Middle frontal gyrus (tissue), 1 donor: ENCODE measurements around the gene PTPRU.
"Not testable (repeated sequence)": the region's sequence is repeated elsewhere in the genome, so short reads cannot be mapped to it uniquely, and the experiment has no call there.

ENCODE experiments used
- DNase-seq: peaks from one replicate; pipeline ENCODE4 v3.0.0-alpha.2; 2015; ENCODE audit warnings: low spot score; ENCODE audit errors: extremely low spot score

The PTPRU gene

DNA sequence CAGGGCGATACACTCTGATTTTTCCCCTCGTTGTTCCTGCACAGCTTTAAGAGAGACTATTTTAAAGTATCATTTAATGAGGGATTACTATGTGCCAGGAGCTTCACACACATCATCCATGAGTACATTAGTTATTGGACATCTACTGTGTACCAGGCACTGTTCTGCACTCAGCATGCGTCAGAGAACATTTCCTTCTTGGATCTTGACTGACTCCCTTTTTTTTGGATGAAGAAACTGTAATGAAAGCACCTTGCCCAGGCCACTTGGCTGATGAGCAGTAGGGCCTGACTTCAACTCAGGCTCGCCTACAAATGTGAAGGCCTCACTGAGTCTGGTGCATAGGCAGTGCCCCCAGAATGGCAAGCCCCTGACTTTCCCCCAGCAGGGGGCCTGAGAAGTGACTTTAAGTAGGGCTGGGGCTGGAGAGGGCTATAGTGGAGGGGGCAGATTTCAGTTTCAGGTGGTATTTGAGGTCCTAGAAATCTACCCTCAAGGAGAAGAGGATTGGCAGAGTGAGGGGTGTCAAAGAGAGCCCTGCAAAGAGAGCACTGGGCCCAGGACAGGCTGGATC lies 50.0 kb downstream of the PTPRU start:
- no peak for DNase-seq

DNA sequence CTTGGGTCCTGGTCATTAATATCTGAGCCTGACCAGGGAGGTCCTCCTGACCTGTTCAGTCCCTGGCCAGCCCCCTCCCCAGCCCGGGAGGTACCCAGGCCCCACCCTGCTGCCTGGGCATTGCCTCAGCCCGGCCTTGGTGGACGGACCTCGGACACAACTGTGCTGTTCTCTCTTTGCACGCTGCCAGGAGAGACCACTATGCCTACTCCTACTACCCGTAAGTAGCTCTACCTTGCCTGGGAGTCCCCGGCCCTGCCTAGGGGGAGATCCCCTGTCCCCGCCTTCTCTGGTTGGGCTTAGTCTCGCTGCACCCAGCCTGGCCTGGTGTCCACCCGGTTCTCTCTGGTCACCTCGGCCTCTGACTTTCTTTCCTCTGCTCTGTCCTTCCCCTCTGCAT lies 53.2 kb downstream of the PTPRU start:
- DNase-seq, result no peak

DNA sequence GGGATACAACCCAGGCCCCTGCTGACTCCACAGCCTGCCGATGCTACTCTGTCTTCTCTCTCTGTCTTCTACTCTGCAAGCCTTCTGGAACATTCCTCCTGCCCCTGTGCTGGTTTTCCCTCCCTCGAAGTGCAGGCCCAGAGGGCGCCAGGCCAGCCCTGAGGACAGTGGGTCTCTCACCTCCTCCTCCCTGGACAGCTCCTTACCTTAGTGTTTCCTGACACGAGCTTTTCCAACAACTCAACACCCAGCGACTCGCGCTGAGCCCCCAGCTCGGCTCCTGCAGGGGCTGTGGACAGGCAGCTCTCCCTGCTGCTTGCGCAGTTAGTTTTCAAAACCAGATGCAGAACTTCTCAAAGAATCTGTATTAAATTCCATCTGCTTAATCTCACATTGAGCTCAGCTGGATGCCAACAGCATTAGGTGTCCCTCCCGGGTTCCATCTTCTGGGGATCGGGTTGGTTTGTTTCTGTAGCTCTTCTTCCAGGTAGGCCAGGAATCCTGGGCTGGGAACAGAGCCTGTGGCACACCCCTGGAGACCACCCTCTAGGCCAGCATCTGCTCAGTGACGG lies 54.2 kb downstream of the PTPRU start:
- DNase-seq, result no peak

DNA sequence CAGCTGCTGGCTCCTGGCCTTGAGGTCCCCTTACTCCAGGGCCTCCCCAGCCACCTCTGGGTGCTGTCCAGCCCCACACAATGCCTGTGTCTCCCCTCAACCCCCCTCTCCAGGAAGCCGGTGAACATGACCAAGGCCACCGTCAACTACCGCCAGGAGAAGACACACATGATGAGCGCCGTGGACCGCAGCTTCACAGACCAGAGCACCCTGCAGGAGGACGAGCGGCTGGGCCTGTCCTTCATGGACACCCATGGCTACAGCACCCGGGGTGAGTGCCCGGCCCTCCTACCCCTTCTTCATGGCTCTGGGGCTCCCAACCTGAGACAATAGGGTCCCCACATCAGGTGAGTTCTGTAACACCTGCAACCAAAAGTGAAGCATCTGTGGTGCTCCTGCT lies 55.4 kb downstream of the PTPRU start:
- DNase-seq, result no peak

DNA sequence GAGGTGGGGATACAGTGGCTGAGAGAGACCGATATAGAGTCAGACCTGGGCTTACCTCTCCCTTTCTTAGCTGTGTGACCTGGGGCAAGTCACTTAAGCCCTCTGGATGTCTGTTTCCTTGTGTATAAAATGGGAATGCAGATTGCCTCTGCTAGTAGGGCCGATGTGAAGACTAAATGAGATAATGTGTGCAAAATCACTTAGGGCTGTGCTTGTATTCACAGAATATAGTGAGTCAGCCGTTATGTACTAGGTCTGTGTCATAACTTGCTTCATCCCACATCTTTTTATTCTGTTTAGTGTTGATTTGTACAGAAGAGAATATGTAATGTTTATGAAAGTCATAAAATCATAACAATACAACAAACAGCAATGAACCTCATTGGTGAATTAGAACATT lies 56.0 kb downstream of the PTPRU start:
- DNase-seq, result no peak

DNA sequence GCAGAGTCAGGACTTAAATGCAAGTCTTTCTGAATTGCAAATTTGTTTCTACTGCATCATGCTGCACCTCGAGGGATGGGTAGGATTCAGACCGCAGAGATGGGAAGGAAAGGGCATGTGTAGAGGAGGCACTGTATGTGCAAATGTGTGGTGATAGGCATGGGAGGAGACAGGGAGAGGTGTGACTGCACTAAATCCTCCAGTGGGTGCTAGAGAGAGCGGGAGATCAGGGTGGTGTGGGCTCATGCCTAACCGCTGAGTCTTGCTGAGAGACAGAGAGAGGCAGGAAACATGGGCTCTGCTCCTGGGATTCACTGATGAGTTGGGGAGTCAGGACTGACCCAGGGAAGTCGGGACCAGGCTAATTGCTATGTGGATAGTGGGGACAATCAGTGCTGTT lies 61.1 kb downstream of the PTPRU start:
- no peak for DNase-seq

DNA sequence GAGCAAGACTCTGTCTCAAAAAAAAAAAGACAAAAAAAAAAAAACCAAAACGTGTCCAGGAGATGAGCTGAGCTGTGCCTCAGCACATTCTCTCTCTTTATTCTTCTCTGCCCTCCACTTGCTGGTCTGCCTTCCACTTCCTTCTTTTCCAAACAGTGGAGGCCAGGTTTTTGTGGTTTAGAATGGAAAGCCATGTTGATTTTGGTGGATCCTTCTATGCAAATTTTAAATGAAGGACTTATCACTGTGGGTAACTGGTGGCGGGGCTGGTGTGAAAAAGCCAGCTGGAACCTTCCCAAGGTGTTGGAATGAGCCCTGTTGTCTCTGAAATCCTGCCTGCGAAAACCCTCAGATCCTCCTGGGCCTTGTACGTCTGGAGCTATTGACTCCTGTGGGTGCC lies 61.9 kb downstream of the PTPRU start:
- no peak for DNase-seq

DNA sequence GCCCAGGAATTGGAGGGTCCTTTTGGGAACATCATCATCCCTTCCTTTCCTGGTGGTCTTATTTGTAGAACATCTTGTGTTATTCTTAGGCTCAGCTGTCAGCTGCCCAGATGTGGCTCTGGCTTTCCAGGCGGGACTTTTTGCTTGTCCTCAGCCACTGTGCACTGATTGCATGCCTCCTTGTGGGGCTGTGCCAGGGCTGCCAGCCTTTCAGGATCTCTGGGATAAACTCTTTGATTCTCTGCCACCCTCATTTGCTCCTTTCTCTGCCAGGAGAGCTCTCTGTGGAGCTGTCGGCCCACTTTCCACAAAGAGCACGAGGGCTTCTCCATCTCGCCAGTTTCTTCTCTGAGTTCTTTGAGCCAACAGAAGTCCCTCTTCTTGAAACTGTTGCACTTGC lies 63.1 kb downstream of the PTPRU start:
- DNase-seq, result no peak

DNA sequence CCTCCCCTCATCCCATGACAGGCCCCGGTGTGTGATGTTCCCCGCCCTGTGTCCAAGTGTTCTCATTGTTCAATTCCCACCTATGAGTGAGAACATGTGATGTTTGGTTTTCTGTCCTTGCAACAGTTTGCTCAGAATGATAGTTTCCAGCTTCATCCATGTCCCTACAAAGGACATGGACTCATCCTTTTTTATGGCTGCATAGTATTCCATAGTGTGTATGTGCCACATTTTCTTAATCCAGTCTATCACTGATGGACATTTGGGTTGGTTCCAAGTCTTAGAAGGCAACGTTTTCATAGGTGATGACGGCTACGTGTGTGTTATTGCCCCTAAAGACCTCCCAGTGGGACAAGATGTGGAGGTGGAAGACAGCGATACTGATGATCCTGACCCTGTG lies 65.4 kb downstream of the PTPRU start:
- not testable (repeated sequence) for DNase-seq

DNA sequence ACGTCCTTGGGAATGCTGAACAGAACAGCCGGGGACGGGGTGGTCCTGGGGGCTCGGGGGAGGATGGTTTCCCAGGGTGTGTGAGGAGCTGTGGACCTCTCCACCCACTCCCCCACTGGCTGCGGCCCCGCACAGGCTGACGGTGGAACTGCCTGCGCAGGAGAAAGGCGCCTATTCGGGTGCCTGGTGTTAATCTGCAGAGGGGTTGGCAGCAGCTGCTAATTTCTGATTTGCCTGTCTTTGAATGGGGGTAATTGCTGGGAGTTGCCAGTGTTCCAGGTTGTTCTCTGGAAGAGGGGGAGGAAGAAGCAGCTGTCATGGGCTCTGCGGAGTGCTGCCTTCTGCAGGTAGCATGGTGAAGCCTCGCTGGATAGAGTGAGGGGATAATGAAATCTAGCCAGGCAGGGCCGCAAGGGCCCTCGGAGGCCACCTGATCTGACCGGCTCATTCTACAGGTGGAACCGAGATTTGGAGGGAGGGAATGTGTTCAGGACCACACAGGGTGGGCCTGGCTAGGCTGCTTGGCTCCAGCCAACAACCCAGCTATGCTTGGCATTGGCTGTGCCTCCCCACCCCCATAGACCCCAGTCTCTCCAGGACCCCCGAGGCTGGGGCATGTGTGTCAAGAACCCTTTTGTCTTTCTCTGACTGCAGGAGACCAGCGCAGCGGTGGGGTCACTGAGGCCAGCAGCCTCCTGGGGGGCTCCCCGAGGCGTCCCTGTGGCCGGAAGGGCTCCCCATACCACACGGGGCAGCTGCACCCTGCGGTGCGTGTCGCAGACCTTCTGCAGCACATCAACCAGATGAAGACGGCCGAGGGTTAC lies 67.1 kb downstream of the PTPRU start:
- no peak for DNase-seq

DNA sequence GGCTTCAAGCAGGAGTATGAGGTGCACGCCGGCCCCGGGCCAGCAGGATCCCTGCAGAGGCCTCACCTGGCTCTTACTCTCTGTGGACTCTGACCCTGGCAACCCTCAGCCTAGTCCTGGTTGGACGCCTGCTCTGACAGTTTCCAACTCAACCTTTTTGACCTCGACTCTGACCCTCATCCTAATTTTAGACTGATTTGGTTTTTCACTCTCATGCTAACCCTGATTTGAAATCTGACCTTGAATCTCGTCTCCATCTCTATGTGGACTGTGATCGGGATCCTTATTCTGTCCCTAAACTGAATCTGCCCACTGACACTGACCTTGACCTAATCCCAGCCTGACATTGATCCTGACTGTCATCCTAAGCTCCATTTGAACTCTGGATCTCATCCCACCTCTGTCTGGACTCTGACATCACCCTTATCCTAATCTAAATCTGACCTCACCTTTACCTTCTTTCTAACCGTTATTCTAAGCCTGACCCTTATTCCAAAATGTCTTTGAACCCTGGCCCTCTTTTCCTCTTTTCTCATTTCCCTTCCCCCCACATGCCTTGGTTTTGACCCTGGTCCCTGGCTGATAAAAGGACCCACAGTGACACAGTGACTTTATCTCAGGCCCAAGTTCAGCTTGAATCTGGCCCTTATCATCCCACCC lies 67.8 kb downstream of the PTPRU start:
- DNase-seq, result no peak

DNA sequence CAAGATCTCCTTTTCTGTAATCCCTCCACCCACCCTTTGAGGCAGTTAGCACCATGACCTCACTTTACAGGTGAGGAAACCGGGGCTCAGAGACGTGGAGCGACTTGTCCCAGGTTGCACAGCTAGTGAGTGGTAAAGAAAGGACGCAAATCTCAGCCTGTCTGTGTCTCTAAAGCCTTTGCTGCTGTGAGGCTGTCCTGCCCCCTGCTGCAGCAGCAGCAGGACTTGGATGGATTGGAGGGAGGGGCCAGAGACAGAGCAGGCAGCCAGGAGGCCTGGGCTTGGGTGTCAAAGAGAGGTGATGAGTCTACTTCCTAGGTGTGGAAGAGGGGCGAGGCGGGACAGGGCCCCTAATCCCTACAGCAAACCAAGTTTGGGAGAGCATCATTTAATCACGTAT lies 69.6 kb downstream of the PTPRU start:
- DNase-seq, result no peak

DNA sequence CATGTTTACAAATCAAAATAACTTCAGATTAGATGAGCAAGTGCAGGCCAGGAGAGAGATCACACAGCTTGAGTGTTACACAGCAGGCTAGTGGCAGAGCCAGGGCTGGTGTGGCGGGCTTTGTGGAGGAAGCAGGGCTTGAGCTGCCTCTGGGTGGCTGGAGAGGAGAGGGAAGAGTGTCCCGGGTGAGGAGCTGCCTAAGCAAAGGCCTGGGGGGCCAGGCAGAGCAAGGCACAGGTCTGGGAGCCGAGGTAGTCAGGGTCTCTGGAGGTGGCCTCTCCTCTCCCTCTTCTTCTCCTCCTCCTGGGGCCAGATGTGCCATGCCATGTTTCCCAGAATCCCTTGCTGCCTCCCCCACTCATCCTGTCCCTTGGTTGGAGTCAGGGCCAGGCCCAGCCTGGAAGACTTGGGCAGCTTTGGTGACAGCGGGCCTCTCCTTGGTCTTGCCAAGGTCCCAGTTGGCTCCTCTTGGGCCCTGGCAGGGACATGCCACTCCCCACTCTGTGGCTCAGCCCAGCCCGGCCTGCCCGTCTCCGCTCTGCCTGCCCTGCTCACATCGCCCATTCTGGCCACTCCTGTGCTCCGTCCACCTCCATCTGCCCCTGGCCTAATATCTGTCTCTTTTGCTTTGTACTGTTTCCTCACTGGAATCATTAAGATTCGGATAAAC lies 70.3 kb downstream of the PTPRU start:
- no peak for DNase-seq

DNA sequence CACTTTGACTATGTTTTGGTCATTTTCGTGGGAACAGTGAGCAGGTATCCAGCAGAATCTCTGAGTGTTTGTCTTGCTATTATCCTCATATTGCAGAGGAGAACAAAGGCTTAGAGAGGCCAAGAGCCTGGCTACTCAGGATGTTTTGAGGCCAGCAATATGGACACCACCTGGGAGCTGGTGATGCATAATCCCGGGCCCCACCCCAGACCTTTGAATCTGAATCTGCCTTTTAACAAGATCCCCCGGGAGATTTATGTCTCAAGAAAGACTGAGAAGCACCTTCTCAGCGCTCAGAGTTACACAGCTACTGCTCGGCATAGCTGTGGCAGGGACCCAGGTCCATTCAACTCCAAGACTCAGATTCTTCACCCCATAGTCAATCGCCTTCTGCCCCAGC lies 72.8 kb downstream of the PTPRU start:
- DNase-seq, result no peak

DNA sequence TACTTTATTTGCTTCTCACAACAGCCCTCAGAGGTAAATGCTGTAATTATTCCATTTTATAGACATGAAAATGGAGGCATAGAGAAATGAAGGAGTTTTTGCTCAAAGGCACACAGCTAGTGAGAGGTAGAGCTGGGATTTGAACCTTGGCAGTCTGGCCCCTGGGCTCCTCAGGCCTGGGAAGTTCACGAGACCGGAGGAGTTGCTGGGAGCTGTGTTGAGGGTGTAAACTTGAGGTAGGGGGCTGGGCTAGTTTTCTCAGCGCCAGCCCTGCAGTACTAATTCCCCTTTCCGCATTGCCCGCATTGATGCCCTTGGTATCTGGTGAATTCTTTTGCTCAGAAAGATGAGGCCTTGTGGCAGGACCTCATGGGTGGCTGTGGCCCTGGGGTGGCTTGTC lies 73.3 kb downstream of the PTPRU start:
- no peak for DNase-seq

DNA sequence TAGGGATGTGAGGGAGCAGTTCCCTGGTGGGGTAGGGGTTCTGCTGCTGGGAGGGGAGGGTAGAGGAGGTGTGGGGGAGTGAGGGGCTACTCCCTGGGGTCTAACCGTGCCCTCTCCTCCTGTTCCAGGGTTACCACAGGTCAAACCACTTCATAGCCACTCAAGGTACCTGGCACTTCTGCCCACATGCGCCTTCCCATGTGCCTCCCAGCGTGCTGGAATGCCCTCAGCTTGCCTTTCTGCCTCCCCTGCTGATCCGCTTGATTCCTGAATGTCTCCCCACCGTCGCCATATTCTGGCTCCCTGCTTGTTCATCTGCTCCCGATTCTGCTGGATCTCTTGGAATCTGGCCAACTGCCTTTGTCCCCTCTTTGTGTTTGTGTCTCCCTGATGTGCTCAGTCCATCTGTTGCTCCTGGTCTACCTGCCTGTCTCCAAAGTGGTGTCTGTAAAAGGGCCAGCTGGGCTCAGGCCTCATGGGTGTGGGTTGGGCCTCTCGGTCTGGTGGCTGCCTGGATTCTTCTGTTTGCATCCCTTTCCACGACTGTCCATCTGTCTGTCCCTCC lies 74.4 kb downstream of the PTPRU start:
- DNase-seq, result no peak

DNA sequence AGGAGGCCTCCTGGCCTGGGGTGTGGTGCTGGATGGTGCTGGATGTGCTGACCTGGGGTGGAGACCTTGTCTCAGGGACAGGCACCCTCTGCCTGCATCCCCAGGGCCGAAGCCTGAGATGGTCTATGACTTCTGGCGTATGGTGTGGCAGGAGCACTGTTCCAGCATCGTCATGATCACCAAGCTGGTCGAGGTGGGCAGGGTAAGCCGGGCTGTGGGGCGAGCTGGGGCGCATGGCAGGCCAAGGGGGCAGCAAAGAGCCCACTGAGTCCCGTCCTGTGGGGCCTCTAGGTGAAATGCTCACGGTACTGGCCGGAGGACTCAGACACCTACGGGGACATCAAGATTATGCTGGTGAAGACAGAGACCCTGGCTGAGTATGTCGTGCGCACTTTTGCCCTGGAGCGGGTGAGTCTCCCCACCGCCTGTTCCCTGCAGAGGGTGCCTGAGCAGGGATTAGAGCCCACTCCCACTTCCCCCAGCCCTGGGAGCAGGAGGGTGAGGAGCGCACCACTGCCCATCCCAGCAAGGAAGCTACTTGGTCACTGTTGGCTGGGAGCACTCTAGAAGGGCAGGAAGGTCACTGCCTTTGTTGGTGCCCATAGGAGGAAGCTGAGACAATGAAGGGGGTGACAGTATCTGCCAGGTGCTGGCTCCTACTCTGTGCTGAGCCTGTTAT lies 75.2 kb downstream of the PTPRU start:
- no peak for DNase-seq

DNA sequence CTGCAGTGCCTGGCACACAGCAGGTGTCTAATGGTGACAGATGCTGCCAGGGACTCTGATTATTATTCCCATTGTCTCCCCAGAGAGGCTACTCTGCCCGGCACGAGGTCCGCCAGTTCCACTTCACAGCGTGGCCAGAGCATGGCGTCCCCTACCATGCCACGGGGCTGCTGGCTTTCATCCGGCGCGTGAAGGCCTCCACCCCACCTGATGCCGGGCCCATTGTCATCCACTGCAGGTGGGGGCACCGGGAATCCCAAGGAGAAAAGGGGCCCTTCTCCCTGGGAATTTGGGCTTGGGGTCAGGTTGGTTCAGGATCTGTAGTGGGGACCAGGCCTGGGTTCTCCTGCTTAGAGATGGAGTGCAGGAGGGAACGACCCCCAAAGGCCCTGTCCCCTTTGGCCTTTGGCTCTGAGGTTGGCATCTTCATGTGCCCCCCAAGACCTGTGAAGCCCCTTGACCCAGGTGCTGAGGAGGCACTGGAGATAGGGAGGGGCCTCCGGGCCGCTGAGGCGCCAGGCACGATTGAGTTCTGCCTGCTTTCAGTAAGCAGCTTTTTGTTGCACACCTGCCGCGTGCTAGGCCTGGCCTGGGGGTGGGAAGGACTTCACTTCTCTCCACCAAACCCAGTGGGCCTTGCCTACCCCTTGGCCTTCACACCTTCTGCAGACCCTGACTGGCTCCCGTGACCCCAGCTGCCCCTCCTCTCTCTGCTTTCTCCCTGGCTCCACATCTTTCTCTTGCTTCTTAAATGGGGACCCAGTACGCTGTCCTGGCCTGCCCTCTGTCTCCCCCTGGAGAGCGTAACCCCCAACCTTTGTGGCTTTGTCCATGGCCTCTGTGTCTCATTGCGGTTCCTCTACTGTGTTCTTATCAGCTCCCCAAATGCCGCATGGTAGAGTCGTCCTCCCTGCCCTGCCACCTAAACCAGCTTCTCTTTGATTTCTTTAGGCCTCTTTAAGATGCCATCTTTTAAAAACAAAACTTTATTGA lies 76.4 kb downstream of the PTPRU start:
- DNase-seq, result no peak

DNA sequence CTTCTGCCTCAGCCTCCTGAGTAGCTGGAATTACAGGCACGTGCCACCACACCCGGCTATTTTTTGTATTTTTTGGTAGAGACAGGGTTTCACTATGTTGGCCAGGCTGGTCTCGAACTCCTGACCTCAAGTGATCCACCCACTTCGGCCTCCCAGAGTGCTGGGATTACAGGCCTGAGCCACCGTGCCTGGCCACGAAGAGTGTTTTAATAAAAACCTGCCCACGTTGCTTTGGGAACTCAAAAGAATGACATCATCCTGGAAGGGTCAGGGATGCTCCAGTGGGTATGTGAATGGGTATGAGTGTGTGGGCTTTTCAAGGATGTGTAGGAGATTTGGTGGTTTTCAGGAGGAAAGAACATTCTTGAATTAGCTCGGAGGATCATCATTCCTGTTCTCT lies 78.4 kb downstream of the PTPRU start:
- not testable (repeated sequence) for DNase-seq

DNA sequence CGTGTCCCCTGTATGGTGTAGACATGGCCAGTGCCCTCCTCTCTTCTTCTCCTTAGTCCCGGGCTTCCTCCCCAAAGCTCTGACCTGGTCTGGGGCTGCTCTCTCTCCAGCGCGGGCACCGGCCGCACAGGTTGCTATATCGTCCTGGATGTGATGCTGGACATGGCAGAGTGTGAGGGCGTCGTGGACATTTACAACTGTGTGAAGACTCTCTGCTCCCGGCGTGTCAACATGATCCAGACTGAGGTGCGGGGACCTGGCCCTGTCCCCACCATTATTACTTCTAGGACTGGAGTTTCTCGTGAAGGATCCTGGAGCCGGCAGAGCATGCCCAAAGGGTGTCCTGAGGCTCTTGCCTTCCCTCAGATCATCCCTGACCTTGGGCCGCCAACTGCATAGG lies 78.9 kb downstream of the PTPRU start:
- no peak for DNase-seq
